ENCODE results near the gene KRT76. TPM values are rescaled to one million over a fixed set of nuclear protein-coding genes. Genes with fewer than 3 reads are reported as not detected.

The KRT76 gene
- polyA plus RNA-seq, 4 donors, result not detected

DNA sequence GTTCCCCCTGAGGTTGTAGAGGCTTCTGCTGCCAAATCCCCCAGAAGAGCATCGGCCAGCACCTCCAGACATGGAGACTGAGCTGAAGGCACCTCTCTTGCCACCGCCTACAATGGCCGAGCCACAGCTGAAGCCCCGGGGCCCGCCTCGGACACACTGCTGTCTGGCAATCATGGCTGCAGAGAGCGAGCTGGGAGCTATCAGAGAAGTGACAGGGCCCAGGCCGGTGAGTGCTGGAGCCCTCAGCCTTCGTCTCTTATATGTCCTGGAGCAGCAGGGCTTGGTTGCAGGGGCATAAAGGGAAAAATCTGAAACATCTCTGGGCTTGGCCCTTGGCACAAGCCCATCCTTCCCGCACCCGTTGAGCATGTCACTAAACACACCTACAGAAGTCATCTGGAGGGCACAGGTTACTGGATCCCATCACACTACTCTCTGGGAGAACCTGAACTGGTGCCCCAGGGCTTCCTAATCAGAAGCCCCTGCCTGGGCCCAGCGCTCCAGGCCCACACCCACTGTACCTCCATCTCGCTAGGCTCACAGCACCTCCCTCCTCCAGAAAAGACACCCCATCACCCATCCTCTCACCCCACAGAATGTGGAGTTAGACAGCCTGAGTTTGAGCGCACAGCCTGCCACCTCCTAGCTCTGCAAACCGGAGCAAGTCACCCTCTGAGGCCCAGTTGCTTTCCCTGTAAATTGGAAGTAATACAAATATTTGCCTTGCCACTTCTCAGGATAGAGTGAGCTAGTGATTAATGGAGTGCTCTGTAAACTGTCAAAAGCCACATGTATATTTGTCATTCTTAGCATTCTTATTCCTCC lies 37.0 kb upstream of the KRT76 start, which contains the start of gene KRT4:
TSS of gene KRT4 (minus strand) at position 232 of the 825 bp plus-strand sequence. CDS start at position 174, 58 bp downstream.
- DNase-seq (ENCODE audit: low read depth in 4 of 4, low spot score in 3 of 4), result no peak

DNA sequence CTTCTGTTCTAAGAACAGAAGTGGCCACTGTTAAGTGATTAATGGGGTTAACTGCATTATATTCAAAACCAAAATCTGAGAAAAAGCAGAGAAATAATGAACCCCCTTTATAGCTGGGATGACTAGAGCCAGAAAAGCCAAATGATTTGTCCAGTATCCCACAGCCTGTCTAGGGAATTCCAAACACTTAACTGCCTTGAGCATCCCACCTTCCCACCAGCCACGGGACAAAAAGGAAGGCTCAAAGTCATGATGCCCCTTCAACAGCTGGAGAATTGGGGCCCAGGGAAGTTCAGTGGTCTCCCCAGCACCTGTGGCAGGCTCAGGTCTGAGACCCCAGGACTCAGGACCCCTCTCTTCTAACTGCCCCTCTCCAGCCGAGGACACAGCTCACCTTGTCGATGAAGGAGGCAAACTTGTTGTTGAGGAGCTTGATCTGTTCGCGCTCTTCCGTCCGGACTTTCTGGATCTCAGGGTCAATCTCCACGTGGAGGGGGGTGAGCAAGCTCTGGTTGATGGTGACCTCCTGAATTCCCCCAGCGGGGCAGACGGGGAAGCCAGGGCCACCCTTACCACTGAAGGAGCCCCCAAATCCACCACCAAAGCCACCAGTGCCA lies 36.2 kb upstream of the KRT76 start:
- no peak for DNase-seq (ENCODE audit: low read depth in 4 of 4, low spot score in 3 of 4)

DNA sequence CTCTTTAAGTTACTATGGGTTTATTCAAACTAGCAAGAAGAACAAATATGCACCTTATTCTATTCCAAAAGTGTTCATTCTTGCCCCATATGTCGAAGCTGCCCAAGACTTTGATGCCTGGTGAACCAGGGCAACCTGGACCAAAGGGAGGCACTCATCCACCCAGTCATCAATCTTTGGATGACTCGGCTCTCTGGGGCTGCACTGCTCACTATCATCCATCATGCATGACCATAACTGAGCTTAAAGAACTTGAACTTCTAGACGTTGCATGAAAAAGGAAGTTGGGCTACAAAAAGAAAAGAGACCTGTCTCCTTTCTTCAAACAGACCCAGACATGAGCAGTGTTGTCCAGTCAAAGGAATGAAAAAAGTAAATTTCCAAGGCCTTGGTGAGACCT lies 35.6 kb upstream of the KRT76 start:
- DNase-seq (ENCODE audit: low read depth in 4 of 4, low spot score in 3 of 4), result no peak

DNA sequence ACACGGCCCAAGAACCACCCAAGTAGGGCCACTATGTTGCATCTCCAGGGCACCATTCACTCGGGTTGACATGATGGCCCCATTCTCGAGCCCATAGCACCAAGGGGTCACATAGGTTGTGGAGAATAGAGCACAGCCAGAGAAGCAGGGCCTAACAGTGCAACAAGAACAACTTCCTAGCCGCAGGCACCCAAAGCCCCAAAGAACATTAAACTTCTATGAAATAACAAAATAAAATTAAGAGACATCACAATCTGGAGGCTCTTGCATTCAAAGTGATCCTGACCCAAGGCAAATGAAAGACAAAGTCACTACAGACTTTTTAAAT lies 34.9 kb upstream of the KRT76 start:
- DNase-seq (ENCODE audit: low read depth in 4 of 4, low spot score in 3 of 4), result no peak

DNA sequence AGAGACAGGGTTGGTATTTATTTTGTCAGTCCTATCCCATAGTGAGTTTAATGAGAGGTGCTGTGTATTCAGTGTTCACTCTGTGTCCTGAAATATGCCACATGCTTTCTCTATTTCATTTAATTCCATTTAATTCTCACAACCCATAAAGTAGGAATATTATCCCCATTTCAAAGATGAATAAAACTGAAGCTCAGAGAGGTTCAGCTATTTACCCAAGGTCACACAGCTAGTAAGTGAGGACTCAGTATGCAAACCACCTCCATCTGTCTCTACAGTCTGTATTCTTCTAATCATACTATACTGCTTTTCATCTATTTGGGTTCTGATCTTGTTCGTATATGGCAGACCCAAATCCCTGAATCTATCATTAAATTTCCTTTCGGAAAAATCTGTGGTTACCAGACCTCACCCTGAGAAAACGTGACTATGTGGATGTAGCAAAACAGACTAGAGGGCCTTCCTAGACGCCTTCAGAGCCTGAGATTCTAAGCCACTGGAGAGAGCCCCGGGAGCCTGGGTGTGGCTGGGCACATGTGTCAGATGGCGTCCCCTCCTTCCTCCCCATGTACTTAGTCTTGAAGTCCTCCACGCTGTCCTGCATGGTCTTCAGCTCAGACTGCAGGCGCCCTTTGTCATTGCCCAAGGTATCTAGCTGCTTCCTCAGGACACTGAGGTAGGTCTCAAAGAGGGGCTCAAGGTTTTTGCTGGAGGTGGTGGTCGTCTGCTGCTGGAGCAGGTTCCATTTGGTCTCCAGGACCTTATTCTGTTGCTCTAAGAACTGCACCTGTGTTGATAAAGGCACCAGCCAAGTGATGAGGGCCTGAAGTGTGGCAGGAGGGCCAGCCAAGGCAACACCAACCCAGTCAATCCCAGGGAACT lies 34.3 kb upstream of the KRT76 start:
- DNase-seq (ENCODE audit: low read depth in 4 of 4, low spot score in 3 of 4), result no peak

DNA sequence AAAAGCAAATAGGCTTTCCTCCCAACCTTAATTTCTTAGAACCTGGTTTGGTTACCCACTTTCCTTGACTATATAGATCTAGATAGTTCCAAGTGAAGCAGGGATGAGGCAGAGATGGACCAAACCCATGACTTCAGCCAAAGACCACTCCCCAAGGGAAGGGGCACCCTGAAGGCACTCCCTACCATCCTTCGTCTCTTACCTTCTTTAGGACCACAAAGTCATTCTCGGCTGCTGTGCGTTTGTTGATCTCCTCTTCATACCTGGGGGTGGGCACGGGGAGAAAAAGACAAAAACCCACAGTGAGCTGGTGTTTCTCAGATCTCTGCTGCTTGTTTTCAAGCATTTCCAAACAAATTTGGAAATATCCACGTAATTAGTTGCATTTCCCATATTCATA lies 33.4 kb upstream of the KRT76 start:
- DNase-seq (ENCODE audit: low read depth in 4 of 4, low spot score in 3 of 4), result no peak

DNA sequence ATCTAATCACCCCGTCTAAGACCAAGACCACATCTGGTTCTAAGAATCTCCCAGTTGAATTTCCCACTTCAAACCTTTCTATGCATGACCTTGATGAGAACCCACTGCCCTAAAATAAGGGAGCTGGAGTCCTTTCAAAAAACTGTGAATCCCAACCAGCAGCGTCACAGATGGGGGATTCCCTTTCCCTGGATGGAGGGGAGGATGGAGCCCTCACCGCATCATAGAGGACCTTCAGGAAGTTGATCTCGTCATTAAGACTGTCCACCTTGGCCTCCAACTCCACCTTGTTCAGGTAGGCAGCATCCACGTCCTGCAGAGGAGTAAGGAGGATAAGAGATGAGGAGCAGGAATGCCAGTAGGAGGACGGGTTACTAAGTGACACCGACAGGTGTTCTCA lies 32.0 kb upstream of the KRT76 start:
- no peak for DNase-seq (ENCODE audit: low read depth in 4 of 4, low spot score in 3 of 4)

DNA sequence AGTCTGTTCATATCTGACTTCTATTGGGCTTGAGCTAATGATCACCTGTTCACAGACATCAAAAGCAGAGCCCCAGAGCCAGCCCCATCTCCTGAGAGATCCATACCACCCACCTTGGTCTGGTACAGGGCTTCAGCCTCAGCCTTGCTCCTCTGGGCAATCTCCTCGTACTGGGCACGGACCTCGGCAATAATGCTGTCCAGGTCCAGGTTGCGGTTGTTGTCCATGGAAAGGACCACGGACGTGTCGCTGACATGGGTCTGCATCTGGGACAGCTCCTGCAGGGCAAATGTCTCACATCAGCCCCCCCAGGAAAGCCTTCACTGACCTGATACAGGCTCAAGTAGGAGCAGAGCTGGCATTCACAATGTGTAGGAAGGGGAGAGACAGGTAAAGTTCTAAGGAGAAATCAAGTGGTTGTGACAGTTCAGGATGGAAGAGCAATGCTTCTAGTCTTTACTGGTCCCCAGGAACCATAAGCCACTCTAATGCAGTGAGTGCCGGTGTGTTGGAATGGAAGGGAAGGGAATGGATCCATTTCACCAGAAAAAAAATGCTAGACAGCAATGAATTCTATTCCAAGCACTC lies 31.5 kb upstream of the KRT76 start:
- no peak for DNase-seq (ENCODE audit: low read depth in 4 of 4, low spot score in 3 of 4)

DNA sequence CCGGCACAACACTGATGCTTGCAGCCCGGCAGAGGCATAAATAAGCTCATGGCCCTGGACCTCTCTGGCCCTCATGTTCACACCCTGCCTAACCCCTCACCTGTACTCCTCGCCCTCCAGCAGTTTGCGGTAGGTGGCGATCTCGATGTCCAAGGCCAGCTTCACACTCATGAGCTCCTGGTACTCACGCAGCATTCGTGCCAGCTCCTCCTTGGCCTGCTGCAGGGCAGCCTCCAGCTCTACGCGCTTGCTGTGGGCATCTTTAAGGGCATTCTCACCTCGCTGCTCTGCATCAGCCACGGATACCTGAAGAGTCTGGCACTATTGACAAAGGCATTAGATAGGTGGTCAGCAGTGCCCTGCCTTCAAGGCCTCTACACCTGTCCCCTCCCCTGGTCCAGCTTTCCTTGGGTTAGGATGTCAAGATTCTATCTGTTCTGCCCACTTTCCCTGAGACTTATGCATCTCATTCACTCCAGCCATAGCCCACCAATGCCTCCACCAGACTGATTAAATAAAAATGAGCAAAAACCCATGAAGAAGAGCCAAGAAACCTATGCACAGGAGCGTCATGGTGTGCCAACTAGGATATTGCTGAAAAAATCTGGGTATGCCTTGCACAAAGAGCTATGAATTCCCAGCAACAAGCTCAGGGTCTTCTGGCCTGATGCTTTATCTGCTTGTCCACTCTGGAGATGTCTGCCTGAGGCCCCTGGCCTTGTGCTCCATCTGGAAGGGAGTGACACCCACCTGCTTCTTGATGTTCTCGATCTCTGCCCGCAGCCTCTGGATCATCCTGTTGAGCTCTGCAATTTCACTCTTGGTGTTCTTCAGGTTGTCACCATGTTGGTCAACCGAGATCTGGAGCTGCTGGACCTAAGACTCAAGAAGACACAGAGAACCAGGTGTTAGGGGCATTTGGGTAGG lies 30.7 kb upstream of the KRT76 start:
- no peak for DNase-seq (ENCODE audit: low read depth in 4 of 4, low spot score in 3 of 4)

DNA sequence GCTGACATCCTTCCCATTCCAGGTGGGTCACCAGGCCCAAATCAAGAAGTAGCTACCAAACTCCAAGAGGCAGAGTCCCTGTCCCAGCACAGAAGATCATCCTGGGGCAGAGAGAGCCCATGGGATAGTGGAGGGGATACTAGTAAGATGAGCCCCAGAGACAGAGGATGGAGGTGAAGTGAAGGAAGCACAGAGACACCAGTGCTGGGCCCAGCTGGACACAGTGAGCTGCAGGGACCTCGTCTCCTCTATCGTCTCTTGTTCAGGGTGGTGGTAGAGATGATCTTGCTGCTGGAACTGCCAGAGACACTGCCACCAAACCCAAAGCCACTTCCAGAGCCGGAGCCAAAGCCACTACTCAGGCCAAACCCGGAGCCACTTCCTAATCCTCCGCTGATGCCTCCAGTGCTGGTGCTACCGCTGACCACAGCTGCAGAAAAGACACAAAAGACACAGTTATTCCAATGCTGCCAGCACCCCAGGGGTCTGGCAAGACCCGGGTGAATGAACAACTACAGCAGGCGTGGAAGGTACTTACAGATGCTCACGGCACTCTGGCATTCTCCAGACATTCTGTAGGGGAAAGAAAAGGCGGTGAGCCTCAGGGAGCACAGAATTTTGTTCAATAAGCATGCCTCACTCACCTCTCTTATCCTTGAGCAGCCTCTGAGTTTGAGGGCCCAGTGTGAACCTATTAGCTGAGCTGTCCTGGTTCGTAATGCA lies 29.8 kb upstream of the KRT76 start:
- no peak for DNase-seq (ENCODE audit: low read depth in 4 of 4, low spot score in 3 of 4)

DNA sequence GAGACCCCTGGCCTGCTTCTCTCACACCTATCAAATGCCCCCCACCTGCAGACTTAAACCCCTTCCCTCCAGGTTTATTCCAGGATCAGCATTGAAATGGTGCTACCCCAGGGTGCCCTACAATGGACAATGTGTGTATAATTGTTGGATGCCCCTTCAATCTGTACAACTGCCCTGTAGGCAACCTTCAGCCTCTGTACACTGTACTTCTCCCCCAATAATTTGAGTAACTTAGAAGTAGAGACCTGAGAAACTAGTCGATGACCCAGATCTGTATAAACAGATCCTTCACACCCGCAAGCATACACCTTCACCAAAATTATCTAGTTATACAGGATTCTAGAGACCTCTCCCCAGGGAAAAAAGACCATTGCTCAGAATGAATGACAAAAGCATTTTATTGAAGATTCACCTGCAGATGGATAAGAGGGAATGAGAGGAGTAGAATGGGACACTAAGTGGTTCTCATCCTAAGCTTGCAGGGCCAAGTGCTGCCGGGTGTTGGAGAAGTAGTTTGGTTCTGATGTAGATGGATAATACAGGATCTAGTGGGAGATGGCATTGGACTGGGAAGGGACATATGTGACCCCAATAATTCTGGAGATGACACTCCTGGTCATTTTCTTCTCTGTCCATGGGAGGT lies 29.1 kb upstream of the KRT76 start:
- no peak for DNase-seq (ENCODE audit: low read depth in 4 of 4, low spot score in 3 of 4)

DNA sequence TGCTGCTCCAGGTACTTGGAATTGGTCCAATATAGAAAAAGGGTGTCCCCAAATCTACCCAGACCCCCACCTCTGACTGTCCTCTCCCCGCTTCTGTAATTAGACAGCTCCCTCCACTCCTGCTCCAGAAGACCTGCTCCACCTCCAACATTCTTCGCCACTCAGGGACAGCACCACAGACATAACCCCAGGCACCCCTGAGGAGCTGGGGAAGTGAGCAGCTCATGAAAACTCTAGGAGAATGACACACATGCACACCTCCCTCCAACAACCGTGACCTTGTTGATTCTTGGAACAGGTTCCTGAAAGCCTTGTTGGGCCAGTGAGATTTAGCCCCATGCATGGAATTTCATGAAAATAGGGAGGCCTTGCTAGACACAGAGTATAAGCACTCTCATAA lies 28.6 kb upstream of the KRT76 start:
- DNase-seq (ENCODE audit: low read depth in 4 of 4, low spot score in 3 of 4), result no peak

DNA sequence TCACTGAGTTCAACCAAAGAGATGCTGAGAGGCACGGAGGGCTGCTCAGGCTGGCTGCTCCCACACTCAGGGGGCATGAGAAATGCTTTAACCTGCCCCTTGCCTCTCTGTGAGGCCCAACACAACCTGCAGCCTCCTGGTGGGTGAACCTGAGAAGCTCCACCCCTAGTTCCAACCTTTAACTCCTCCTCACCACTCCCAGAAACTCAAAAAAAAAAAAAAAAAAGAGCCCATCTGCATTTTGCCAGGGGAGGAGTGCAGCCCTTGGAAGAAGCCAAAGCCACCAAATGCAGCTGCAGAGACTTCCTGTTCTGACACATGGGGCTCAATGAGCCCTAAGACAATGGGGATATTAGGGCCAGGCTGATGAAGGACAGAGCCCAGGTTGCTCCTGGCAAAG lies 27.9 kb upstream of the KRT76 start:
- no peak for DNase-seq (ENCODE audit: low read depth in 4 of 4, low spot score in 3 of 4)

DNA sequence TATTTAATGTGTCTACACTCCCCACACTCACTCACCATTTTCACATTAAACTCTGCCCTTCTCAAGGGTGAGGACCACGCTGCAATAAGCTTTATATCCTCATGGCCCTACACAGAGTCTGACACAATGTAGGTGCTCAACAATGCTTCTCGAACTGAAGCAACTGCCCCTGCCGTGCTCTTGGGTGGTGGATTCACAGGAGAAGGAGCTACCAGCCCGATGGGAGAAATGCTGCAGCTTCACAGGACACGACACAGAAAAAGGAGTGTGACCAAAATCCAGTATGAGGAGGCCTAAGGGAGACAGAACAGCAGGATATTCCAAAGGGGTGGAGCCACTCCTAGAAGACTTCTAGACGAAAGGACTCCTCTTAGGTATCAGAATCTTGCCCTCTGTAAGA lies 25.3 kb upstream of the KRT76 start:
- DNase-seq (ENCODE audit: low read depth in 4 of 4, low spot score in 3 of 4), result no peak

DNA sequence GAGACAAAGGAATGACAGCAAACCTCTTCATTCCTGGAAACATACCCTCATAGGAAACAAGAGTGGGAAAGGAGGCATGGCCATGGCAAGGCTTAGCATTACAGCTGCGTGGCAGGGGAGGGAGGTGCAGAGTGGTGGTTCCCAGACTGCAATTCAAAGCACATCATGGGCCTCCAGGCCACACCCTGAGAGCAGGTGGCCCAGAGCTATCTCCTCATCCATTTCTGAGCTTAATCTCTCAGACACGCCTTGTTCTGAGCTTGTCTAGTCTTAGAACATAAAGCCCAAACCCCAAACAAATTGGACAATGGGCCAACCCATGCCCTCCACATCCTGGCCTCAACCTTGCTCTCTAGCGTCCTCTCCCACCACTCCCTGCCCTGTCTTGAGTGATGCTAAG lies 24.6 kb upstream of the KRT76 start:
- DNase-seq (ENCODE audit: low read depth in 4 of 4, low spot score in 3 of 4), result no peak

DNA sequence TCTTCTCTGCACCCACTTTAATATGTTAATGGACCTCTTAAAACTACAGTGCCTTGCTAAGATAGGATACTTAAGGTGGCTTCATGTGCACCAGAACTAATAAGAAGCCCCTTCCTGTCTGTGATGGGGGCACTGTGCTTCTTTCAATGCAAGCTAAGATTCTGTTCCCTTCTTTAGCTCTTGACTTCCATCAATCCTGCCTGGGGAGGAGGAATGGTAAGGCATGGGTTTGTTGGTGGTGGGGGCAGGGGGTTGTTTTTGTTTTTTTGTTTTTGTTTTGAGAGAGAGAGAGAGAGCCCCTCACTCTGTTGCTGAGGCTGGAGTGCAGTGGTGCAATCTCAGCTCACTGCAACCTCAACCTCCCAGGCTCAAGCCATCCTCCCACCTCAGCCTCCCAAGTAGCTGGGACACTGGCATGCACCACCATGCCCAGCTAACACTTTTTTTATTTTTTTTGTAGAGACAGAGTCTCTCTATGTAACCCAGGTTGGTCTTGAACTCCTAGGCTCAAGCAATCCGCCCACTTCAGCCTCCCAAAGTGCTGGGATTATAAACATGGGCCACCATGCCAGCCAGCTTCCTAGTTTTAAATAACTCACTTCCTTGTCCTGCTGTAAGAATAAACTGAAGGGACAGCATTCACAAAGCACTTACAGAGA lies 23.2 kb upstream of the KRT76 start:
- DNase-seq (ENCODE audit: low read depth in 4 of 4, low spot score in 3 of 4), result no peak

DNA sequence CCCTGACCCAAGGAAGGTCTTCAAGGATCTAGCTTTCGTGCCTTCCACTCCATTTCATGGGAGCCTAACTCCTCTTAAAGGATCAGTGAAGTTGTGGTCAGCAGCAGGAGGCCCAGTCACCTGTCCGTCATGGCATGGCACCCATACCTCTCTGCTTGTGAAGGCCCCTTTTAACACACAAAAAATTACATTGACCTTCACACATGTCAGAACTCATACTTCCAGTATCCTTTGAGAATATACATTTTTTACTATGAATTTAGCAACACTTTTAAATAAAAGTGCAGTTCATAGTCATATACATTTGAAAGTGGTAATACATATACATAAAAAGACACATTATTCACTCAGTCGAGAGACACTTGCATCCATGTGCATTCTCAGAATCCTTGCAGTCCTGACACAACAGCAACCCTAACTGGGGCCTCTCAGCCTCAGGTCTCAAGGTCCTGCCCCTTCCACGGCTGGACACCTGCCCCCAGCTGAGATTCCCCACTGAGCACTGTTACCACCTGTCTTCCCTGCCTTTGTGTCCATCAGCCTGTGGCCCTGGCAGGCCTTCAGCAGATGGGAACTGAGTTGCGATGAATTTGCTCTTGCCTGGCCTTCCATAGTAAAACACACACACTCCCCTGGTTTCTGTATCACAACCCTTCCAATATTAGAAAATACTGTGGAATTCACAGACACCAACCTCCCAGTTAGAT lies 22.5 kb upstream of the KRT76 start:
- no peak for DNase-seq (ENCODE audit: low read depth in 4 of 4, low spot score in 3 of 4)
